ENCODE measurements around the gene DPPA2.
"Not testable (repeated sequence)": the region's sequence is repeated elsewhere in the genome, so short reads cannot be mapped to it uniquely, and the experiment has no call there.

Gene DPPA2, protein sequence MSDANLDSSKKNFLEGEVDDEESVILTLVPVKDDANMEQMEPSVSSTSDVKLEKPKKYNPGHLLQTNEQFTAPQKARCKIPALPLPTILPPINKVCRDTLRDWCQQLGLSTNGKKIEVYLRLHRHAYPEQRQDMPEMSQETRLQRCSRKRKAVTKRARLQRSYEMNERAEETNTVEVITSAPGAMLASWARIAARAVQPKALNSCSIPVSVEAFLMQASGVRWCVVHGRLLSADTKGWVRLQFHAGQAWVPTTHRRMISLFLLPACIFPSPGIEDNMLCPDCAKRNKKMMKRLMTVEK

DNA sequence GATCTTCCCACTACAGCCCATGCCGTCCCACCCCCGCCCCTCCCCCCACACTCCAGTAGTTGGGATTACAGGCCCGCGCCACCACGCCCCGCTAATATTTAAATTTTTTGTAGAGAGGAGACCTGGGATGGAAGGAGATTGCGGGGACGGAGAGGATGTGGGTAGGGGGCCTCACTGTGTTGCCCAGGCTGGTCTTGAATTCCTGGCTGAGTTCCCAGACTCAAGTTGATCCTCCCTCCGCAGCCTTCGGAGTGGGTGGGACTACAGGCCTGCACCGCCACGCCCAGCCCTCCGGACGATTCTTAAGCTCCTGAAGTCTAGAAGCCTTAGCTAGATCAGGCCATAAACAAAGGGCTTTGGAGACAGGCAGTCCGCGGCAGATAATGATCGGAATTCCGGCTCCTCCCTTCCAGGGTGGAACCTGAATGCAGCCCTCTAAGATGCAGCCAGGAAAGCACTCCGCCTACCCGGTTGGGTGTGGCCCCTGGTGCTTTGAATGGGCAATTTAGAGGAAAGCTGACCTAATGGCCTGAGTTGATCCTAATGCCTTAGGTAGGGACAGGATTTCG lies at the start of gene DPPA2:
TSS of gene DPPA2 (minus strand) at position 356 of the 569 bp plus-strand sequence. CDS start 1,975 bp downstream, outside the sequence.
- Histone ChIP-seq H3K9me3 (ENCODE audit: insufficient read depth, low read length) (no peaks in the 10 kb centered on the region), H3K4me2 (ENCODE audit: low read length) (no peak within 1 kb of the TSS), H3K27me3 (ENCODE audit: low read depth, low read length) (no peaks in the 10 kb centered on the region), H3K4me1 (ENCODE audit: low read length) (no peaks in the 10 kb centered on the region), H3K79me2 (ENCODE audit: low read length) (no peaks in the 10 kb centered on the region), H3K36me3 (replicated peaks; ENCODE audit: low read depth, low read length) (no peaks in the 10 kb centered on the region), H4K20me1 (ENCODE audit: insufficient read depth, low read length) (no peaks in the 10 kb centered on the region), H2AFZ (ENCODE audit: low read depth, low read length) (no peak within 1 kb of the TSS), H3K27ac (ENCODE audit: low read length) (no peak within 1 kb of the TSS), H3K9ac (ENCODE audit: low read length) (no peak within 1 kb of the TSS), H3K4me3 (ENCODE audit: low read length) (no peak within 1 kb of the TSS)
- TF ChIP-seq, protein P1, sequence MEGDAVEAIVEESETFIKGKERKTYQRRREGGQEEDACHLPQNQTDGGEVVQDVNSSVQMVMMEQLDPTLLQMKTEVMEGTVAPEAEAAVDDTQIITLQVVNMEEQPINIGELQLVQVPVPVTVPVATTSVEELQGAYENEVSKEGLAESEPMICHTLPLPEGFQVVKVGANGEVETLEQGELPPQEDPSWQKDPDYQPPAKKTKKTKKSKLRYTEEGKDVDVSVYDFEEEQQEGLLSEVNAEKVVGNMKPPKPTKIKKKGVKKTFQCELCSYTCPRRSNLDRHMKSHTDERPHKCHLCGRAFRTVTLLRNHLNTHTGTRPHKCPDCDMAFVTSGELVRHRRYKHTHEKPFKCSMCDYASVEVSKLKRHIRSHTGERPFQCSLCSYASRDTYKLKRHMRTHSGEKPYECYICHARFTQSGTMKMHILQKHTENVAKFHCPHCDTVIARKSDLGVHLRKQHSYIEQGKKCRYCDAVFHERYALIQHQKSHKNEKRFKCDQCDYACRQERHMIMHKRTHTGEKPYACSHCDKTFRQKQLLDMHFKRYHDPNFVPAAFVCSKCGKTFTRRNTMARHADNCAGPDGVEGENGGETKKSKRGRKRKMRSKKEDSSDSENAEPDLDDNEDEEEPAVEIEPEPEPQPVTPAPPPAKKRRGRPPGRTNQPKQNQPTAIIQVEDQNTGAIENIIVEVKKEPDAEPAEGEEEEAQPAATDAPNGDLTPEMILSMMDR (IDR thresholded peaks at IDR 0.05; ENCODE audit: low read depth, low read length): no peak
- TF ChIP-seq EZH2phosphoT487 (IDR thresholded peaks at IDR 0.05; ENCODE audit: low read depth): no peak

DNA sequence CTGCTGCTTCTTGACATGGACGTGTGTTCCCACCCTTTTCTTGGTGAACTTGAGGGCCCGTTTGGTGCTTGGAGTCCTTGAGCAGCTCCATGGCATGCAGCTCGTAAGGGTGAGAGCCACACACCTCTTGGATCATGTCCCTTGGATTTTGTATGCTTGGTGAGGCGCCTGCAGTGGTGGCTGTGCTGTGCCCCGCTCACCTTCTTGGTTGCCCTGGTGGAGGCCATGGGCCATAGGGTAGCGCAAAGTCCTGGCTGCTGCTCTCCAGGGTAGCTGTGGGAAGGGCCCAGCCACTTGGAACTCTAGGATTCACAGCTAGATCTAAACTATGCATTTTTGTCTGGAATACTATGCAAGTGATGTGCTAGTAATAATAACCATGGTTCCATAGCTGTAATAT lies 47.8 kb upstream of the DPPA2 start:
- Histone ChIP-seq H3K27me3 (ENCODE audit: low read depth, low read length) (no peaks in the 10 kb centered on the region), H3K27ac (ENCODE audit: low read length) (no peak overlapping the region), H3K9ac (ENCODE audit: low read length) (no peak overlapping the region), H4K20me1 (ENCODE audit: insufficient read depth, low read length) (no peaks in the 10 kb centered on the region), H3K4me2 (ENCODE audit: low read length) (no peak overlapping the region), H3K9me3 (ENCODE audit: insufficient read depth, low read length) (no peaks in the 10 kb centered on the region), H3K79me2 (ENCODE audit: low read length) (no peaks in the 10 kb centered on the region), H3K4me3 (ENCODE audit: low read length) (no peak overlapping the region), H2AFZ (ENCODE audit: low read depth, low read length) (no peak overlapping the region), H3K4me1 (ENCODE audit: low read length) (no peaks in the 10 kb centered on the region), H3K36me3 (replicated peaks; ENCODE audit: low read depth, low read length) (no peaks in the 10 kb centered on the region)
- TF ChIP-seq EZH2phosphoT487 (IDR thresholded peaks at IDR 0.05; ENCODE audit: low read depth): no peak
- TF ChIP-seq, protein P1 (IDR thresholded peaks at IDR 0.05; ENCODE audit: low read depth, low read length): no peak

DNA sequence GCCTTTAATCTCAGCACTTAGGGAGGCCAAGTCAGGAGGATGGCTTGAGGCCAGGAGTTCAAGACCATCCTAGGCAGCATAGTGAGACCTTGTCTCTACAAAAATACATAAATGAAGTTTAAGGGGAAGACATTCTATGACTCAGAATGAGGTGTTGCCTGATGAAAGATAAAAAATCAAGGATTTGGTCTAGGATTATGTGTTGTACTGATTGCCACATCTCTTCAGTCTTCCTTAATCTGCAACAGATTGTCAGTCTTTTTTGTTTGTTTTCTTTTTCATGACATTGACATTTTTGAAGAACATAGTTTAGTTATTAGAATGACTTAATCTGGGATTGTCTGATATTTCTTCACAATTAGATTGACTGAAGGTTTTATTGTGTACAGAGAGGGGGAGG lies 47.3 kb upstream of the DPPA2 start:
- Histone ChIP-seq H3K9me3 (ENCODE audit: insufficient read depth, low read length) (no peaks in the 10 kb centered on the region), H4K20me1 (ENCODE audit: insufficient read depth, low read length) (no peaks in the 10 kb centered on the region), H2AFZ (ENCODE audit: low read depth, low read length) (no peak overlapping the region), H3K9ac (ENCODE audit: low read length) (no peak overlapping the region), H3K36me3 (replicated peaks; ENCODE audit: low read depth, low read length) (no peaks in the 10 kb centered on the region), H3K27me3 (ENCODE audit: low read depth, low read length) (no peaks in the 10 kb centered on the region), H3K4me1 (ENCODE audit: low read length) (no peaks in the 10 kb centered on the region), H3K4me3 (ENCODE audit: low read length) (no peak overlapping the region), H3K27ac (ENCODE audit: low read length) (no peak overlapping the region), H3K4me2 (ENCODE audit: low read length) (no peak overlapping the region), H3K79me2 (ENCODE audit: low read length) (no peaks in the 10 kb centered on the region)
- no peak for TF ChIP-seq EZH2phosphoT487 (IDR thresholded peaks at IDR 0.05; ENCODE audit: low read depth)
- TF ChIP-seq, protein P1 (IDR thresholded peaks at IDR 0.05; ENCODE audit: low read depth, low read length): no peak

DNA sequence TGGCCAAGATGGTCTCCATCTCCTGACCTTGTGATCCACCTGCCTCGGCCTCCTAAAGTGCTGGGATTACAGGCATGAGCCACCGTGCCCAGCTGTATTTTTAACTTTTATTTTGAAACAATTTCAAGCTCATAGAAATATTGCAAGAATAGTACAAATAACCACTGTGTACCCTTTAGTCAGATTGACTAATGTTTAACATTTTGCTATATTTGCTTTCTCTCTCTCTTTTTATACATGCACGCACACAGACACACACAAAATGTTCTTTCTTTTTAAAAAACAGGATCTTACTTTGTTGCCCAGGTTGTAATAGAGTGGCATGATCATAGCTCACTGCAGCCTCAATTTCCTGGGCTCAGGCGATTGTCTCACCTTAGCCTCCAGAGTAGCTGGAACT lies 46.5 kb upstream of the DPPA2 start:
- H3K4me3 ChIP-seq (ENCODE audit: low read length): no peak overlapping the region
- H4K20me1 ChIP-seq (ENCODE audit: insufficient read depth, low read length): no peaks in the 10 kb centered on the region
- H2AFZ ChIP-seq (ENCODE audit: low read depth, low read length): no peak overlapping the region
- no peaks in the 10 kb centered on the region for H3K79me2 ChIP-seq (ENCODE audit: low read length)
- no peak overlapping the region for H3K9ac ChIP-seq (ENCODE audit: low read length)
- TF ChIP-seq, protein P1 (IDR thresholded peaks at IDR 0.05; ENCODE audit: low read depth, low read length): no peak
- no peak for TF ChIP-seq EZH2phosphoT487 (IDR thresholded peaks at IDR 0.05; ENCODE audit: low read depth)
- no peaks in the 10 kb centered on the region for H3K36me3 ChIP-seq (replicated peaks; ENCODE audit: low read depth, low read length)
- H3K4me2 ChIP-seq (ENCODE audit: low read length): no peak overlapping the region
- no peaks in the 10 kb centered on the region for H3K4me1 ChIP-seq (ENCODE audit: low read length)
- H3K9me3 ChIP-seq (ENCODE audit: insufficient read depth, low read length): no peaks in the 10 kb centered on the region
- H3K27ac ChIP-seq (ENCODE audit: low read length): no peak overlapping the region
- no peaks in the 10 kb centered on the region for H3K27me3 ChIP-seq (ENCODE audit: low read depth, low read length)

DNA sequence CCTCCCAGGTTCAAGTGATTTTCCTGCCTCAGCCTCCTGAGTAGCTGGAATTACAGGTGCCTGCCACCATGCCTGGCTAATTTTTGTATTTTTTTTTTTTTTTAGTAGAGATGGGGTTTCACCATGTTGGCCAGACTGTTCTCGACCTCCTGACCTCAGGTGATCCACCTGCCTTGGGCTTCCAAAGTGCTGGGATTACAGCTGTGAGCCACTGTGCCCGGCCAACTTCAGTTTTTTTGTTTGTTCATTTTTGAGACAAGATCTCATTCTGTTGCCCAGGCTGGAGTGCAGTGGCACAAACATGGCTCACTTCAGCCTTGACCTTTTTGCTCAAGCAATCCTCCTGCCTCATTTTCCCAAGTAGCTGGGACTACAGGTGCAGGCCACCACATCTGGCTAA lies 42.5 kb upstream of the DPPA2 start:
- H2AFZ ChIP-seq (ENCODE audit: low read depth, low read length); H3K79me2 ChIP-seq (ENCODE audit: low read length); H3K9me3 ChIP-seq (ENCODE audit: insufficient read depth, low read length); H3K27ac ChIP-seq (ENCODE audit: low read length); H3K4me2 ChIP-seq (ENCODE audit: low read length); H4K20me1 ChIP-seq (ENCODE audit: insufficient read depth, low read length); H3K36me3 ChIP-seq (replicated peaks; ENCODE audit: low read depth, low read length); H3K27me3 ChIP-seq (ENCODE audit: low read depth, low read length); H3K9ac ChIP-seq (ENCODE audit: low read length); H3K4me3 ChIP-seq (ENCODE audit: low read length): not testable (repeated sequence)
- peaks cover 14% of the 10 kb centered on the region for H3K4me1 ChIP-seq (ENCODE audit: low read length)

Measured in OCI-LY3 (cell line).